GM18951 (cell line): ENCODE results near the gene LRRC10B.

Experiments
- POLR2A ChIP-seq: IDR thresholded peaks from 4 replicates; pipeline ENCODE4 v1.6.1; 2011; ENCODE audit warnings: mild to moderate bottlenecking; ENCODE audit not compliant: insufficient read length, insufficient read depth; ENCODE audit errors: extremely low read depth
- in situ Hi-C: fragments of 300-500 bp; cut with MboI; formaldehyde crosslinking; loops from one replicate; pipeline ENCODE4 v1.12.0; 2022; ENCODE audit warnings: low sequenced_read_pairs, mixed read lengths, inconsistent platforms; ENCODE audit not compliant: unreplicated experiment

Gene LRRC10B

DNA sequence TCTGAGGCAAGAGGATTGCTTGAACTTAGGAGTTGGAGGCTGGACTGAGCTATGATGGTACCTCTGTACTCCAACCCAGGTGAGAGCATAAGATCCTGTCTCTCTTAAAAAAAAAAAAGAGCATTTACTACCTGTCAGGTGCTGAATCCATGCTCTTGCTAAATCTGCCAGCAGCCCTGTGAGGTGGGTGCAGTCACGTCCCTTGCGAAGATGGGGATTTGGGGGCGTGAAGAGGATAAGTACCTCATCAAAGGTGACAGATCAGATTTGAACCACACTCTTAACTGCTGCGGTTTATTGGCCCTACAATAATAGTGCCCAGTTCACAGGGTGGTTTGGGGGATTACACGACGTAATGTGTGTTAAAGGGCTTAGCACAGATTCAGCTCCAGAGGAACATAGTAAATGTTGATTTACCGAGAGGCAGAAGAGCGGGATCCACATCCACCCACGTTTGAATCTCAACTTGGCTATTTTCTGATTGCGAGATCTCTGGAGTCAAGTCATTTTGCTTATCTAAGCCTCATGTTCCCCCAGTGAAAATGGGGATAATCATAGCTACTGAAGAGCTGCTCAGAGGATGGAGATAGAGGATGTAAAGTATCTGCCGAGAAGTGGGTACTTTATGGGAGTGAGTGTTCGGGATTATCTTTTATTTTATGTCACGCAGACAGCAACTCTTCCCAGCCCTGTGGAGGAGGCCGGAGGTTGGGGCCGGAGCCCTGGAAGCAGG is 28.1 kb upstream of the LRRC10B start:
- in situ Hi-C loops = no loop called here
- TF ChIP-seq POLR2A = no peak

DNA sequence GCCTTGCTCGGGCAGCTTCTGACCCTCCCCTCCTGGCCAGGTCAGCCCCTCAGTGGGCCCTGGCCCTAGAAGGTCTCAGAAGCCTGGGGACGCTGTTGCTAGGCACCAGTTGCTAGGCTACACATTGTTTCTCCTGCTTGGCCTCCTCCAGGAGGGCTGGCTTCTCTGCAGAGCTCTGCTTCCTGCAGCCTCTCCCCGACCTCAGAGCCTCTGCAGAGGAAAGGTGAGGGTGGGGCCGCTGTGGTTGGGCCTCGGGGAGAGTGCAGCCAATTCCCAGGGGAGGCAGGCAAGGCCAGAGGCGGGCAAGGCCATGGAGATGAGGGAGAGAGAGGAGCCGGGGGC is 27.6 kb upstream of the LRRC10B start:
- TF ChIP-seq POLR2A = no peak
- in situ Hi-C loops = no loop called here

- in situ Hi-C loops = no loop called here
- TF ChIP-seq POLR2A = no peak
Measured at GRCh38 chr11:61481806-61482205, 26.7 kb upstream of the LRRC10B start.

GRCh38 chr11:61482513-61482912 is 26.0 kb upstream of the LRRC10B start:
- in situ Hi-C loops = no loop called here

DNA sequence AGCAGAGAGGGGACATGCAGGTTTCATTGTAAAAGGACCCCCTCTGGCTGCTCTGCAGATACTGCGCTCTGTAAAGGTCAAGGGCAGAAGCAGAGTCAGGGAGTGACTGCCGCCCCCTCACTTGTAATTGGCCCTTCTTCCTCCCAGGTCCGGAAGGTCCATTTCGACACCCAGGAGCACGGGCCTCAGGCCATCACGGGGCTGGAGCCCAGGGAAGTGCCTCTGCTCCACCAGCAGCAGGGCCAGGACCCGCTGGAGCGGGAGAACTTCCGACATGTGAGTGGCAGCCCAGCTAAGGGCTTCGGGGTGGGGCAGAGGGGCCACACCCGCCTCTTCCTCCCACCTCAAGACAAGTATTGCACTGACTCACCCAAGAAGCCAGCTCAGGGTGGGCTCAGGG is 24.0 kb upstream of the LRRC10B start:
- in situ Hi-C loops = no loop called here

More at GRCh38 chr11:61482513-61482912, 26.0 kb upstream of the LRRC10B start:
- TF ChIP-seq POLR2A = no peak

GRCh38 chr11:61485080-61485479 is 23.5 kb upstream of the LRRC10B start:
- no peak for TF ChIP-seq POLR2A
- in situ Hi-C loops = no loop called here

More for the DNA sequence above, 24.0 kb upstream of the LRRC10B start:
- TF ChIP-seq POLR2A = no peak

DNA sequence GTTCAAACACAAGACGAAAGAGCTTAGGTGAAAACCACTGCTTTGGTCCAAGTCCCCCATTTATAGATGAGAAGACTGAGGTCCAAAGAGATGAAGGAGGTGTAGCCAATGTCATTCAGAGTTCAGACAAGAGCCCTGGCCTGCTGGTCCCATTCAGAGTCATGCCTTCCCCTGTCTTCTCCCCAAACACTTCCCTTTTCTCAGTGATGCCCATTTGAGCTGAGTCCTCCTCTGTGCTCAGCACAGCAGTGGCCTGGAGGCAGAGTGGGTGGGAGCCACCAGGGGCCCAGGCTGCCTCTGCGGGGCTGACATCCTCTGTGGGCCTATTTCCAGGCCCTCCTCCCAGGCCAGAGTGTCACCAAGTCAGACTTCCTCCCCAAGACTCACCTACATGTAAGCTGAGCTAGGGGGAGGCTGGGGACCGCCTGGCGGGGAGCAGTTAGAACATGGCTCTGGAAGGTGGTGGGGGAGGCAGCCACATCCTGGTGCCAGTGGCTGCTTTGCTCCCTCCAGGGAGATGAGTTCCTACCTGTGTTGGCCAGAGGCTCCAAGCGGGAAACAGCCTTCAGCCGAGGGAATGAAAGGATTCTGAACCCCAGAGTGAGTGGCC is 22.4 kb upstream of the LRRC10B start:
- TF ChIP-seq POLR2A = no peak
- in situ Hi-C loops = no loop called here

DNA sequence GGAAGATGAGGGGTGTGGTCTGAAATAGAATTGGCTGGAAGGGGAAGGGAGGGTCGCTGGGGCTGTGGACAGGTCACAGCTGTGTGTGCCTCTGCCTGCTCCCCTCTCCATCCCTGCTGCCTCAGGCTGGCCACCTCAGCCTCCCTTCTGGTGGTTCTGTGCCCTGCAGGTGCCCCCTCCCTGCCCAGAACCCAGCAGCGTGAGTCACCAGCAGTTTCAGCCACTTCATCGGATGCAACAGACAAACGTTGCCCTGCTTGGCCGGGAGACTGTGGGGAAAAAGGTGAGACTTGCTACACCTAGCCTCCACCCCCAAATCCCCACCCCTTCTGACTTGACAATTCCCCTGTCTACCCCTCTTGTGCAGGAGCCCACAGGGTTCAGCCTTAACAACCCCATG is 21.8 kb upstream of the LRRC10B start:
- in situ Hi-C loops = no loop called here
- no peak for TF ChIP-seq POLR2A

DNA sequence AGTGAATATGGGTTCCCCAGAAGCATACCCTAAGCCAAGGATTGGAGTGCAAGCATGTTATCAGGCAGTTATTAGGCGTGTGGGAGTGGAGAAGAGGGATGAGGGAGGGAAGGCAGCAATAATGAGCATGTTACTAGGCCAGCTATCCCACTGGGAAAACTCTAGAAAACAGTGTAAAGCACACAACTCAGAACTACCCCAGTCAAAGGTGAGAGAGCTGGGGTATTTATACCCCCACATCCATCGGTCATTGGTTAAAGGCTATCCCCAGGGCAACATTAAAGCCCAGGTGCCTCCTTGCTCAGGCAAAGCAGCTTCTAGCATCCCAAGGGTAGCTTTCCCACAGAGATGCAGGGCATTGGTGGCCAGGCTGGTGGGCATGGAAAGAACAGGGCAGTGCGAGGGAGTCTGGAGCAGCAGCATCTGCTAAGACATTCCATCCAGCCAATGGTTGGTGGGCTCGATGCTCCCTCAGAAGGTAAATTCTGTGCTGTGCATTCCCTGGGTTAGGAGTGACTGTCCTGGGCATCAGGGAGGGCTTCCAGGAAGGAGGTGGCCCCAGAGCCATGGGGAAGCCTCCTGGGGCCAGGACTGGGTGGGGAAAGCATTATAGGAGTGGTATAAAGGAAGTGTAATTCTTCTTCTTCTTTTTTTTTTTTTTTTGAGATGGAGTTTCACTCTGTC is 21.1 kb upstream of the LRRC10B start:
- in situ Hi-C loops = no loop called here
- TF ChIP-seq POLR2A = no peak

GRCh38 chr11:61488651-61489291 is 19.8 kb upstream of the LRRC10B start:
- no peak for TF ChIP-seq POLR2A
- in situ Hi-C loops = no loop called here

DNA sequence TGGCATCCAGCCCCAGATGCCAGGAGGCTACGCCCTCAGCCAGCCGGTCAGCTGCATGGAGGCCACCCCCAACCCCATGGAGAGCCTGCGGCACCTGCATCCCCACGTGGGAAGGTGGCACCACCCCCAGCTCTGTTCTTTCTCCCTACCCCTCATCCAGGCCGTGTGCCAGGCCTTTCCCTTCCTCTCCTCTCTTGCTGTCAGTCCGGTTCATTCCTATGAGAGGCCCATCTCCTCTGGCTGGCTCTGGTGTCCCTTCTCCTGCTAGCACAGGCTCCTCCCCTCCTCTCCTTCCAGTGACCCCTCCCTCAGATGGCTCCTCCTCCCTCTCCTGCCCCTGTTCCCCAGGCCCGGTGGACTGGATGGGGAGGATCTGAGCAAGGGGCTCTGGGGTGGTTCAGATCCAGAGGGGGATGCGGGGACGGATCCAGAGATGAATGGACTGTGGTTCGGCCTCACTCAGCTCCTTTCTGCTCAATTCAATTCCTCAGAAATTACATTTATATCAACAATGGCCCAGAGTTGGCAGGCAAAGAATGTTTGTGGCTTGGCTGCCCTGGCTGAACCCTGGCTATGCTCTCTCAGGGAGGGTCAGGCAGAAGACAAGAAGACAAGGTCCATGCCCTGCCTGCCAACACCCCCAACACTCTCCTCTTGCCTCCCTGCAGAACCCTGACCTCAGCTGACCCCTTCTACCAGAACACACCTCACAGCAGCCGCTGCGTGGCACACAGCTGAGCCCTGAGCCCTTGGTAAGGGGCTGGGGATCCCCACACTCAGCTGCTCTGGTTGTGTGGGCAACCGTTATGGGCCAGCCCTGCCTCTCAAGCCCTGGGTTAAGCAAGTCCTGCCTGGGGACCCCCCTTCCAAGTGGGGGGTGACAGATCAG is 18.5 kb upstream of the LRRC10B start:
- in situ Hi-C loops = no loop called here
- TF ChIP-seq POLR2A = no peak

GRCh38 chr11:61491736-61492395 is 16.7 kb upstream of the LRRC10B start:
- no peak for TF ChIP-seq POLR2A
- in situ Hi-C loops = no loop called here
